HG03469 (cell line): ENCODE data around the gene C1orf52.

Experiments
- ATAC-seq: cut with Tn5 transposase; IDR thresholded peaks from one replicate; pipeline ENCODE4 v1.9.1; 2021; ENCODE audit warnings: mild to moderate bottlenecking, moderate library complexity, moderate number of reproducible peaks; ENCODE audit not compliant: unreplicated experiment

Gene C1orf52

GRCh38 chr1:85237613-85238012 is 21.8 kb downstream of the C1orf52 start:
- ATAC-seq, result no peak

GRCh38 chr1:85230305-85230977 is 29.0 kb downstream of the C1orf52 start:
- no peak for ATAC-seq

GRCh38 chr1:85229574-85230097 is 29.8 kb downstream of the C1orf52 start:
- no peak for ATAC-seq

DNA sequence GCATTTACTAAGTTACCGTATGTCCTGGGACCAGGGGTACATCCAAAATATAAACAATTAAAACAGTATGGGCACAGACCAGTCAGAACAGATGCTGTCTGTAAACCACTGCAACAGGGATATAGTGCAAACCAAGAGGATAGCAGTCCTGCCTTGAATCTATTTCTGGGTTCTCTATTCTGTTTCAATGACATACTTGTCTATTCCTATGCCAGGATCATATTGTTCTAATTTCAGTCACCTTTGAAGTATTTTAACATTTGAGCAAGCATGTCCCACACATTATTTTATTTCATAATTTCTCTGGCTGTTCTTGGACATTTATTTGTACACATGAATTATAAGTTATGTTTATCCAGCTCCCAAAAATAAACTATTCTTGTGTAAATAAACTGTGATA is 30.5 kb downstream of the C1orf52 start:
- ATAC-seq, result no peak

DNA sequence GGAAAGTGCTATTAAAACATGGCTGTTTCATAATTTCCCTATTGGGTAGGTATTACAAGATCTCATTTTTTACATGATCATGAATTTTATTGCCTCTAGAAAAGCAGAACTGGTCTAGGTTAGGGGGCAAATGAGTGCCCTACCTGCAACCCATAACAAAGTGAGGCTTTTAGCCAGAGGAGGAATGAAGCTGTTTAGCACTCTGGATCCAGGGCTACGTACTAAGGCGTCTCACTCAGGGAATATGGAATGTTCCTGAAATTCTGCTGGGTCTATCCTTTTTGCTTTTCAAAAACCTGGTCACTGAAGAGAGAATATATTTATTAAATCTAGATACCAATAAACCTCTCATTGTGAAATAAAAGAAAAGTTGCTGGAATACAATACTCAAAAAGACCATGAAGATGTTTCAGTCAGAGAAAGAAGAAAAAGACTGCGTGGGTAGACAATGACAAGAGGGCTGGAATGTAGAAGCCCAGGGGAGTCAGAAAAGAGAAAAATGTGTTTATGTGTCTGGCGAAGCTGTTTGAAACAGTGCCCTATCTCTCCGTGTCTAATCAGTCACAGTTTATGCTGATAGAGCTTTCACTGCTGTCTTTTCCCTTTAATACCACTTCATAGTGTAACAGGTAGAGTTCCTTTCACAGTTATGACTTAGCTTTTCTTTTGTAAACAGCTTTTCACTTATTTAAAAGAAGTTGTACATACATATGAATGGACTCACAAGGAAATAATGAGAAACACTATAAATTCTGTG is 33.7 kb downstream of the C1orf52 start:
- no peak for ATAC-seq

DNA sequence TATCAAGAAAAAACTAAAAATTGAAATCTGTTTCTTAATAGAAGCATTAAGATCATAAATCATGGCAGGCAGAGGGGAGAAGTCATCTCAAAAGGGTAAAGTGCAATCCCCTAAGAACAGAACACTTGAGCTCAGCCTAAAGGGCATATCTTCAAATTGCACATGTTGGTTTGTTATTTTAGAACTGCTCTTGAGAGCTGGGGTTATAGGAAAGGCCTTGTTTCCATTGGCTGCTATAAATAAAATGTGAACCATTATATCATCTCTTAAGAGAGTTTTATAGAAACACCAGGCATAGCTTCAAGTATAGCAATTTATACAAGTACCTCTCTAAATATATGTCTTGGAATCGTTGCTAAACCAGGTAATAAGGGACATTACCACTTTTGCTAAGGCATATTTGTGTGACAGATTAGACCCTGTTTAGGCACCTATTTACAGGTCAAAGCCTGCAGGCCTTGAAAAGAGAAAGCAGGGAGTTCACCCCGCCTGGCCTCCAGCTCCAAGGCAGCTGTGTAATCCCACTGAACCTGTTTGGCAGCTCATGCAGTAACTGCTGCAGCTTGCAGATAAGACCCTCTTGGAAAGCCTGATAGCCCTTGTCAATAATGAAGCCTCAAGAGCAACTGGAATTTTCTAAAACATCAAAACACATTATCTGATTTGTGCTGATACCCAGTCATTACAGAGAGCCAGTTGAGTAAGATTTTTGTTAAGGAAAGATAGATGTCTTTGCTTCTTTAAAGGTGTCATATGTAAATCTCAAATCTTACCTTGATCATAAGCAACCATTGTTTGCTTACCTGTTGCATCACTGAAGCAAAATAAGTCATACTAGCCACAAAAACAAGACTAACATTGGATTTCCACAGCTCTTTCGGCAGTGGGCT is 34.5 kb downstream of the C1orf52 start:
- no peak for ATAC-seq

DNA sequence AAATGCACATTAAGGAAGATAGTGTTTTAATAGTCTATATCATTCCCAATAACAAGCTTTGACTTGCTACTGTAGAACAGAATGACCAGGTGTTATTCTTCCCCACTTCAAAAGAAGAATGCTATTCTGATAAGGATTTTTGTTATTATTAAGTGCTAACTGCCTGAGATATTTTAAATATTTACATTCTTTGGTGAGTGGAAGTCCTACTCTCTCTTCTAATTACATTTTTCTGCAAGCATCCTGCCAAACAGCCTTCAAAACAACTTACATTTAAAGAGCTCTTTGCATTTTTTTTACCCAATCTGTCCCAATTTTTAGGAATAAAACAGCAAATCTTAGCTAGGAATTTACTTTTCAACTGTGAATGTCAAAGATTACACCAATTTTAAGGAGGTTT is 35.2 kb downstream of the C1orf52 start:
- ATAC-seq, result no peak

- ATAC-seq, result no peak
Measured at GRCh38 chr1:85223334-85223733, 36.1 kb downstream of the C1orf52 start.

DNA sequence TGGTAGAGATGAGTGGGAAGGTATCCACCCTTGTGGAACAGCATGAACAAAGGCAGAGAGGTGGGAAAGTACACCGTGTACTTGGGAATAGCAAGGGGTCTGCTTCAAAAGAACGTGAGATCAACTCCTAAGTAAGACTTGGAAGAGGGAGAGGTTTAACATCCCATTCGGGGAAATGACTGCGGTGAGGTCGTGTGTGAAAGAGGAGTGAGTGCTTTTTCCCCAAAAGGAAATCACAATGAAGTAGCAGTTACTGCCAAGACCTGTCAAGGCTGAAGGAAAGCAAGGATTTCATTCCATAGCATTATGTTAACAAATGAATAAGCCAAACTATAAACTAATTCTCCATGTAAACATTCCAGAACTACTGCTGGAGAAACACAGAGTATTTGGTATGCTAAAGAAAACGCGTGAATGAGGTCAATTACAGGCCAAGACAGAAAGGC is 38.7 kb downstream of the C1orf52 start:
- ATAC-seq, result no peak

GRCh38 chr1:85219853-85220610 is 39.4 kb downstream of the C1orf52 start:
- ATAC-seq, result no peak

DNA sequence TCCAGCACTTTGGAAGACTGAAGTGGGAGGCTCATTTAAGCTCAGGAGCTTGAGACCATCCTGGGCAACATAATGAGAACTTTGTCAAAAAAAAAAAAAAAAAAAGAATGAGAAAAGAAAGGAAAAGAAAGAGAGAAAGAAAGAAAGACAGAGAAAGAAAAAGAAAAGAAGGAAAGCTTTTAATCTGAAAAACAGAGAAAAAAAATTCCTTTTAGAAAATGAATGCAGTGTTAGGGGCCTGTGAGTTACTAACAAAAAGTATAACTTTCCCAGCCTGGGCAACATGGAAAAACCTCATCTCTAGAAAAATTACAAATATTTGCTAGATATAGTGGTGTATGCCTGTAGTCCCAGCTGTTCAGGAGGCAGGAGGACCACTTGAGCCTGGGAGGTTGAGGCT is 42.8 kb downstream of the C1orf52 start:
- no peak for ATAC-seq

- ATAC-seq, result no peak
Measured at GRCh38 chr1:85214654-85215053, 44.8 kb downstream of the C1orf52 start.

- no peak for ATAC-seq
Measured at GRCh38 chr1:85208488-85208887, 51.0 kb downstream of the C1orf52 start.

- no peak for ATAC-seq
Measured at GRCh38 chr1:85203573-85204171, 55.8 kb downstream of the C1orf52 start.

- no peak for ATAC-seq
Measured at GRCh38 chr1:85202864-85203255, 56.6 kb downstream of the C1orf52 start.

DNA sequence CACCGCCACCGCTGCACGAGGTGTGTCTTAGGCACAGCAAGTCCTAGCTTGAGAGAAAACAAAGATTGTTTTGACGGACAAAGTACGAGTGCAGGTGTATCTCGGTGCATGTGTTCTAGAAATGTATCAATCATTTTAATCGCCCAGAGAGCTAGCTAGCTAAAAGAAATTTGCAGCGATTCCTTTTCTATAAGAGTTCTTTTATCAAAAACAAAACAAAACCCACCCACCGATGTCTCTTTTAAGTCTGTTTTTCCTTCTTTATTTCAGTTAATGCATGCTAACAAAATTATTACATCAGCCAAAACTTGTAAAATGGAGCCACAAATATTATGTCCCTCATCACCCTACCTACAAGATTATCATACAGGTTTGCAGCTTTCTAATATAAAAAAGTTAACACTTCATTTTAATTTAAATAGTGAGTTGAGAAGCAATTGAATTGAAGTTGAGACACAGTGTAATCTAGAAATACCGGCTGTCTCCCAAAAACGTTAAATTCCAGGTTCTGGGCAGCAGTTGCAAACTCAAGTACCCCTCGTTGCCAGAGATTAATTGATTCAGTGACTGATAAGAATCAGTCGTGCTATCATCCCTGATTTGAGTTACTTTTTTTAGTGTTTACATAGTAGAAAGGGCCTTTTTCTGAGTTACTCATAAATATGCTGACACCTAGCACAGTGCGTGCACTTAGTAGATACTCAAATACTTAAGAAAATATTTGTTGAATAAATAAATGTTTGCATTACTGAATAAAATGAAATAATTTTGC is 57.2 kb downstream of the C1orf52 start:
- ATAC-seq, result no peak

- peak; percentile 34 for ATAC-seq
Measured at GRCh38 chr1:85201340-85202091, 57.9 kb downstream of the C1orf52 start.

- peak; percentile 65 for ATAC-seq
Measured at GRCh38 chr1:85200463-85201339, 58.8 kb downstream of the C1orf52 start, which contains the start of gene SYDE2. Gene SYDE2 (minus strand): TSS chr1:85201016. CDS start chr1:85200996, 20 bp downstream.
